Measurements from ENCODE around the gene NDUFB8. TPM values are rescaled to one million over a fixed set of nuclear protein-coding genes. Genes with fewer than 3 reads are reported as not detected.

The NDUFB8 gene
- total and polyA plus RNA-seq, 2 donors (not counting 1 experiment from before 2014, with no cell fraction given) = 160 to 167 TPM

GRCh38 chr10:100544950-100545349 is 15.3 kb upstream of the NDUFB8 start:
- TF ChIP-seq EZH2 (IDR thresholded peaks at IDR 0.05; ENCODE audit: low read length, missing control alignments) = no peak
- TF ChIP-seq CTCF (conservative IDR thresholded peaks at IDR 0.05 in 1 of 2, IDR thresholded peaks at IDR 0.05 in 1 of 2; ENCODE audit: low read depth in 1 of 2, low read length in 2 of 2) = no peak

GRCh38 chr10:100537475-100537874 is 7.8 kb upstream of the NDUFB8 start:
- no peaks in the 10 kb centered on the region for H4K20me1 ChIP-seq (ENCODE audit: control insufficient read depth, extremely low read depth, insufficient read depth, low read length)
- no peaks in the 10 kb centered on the region for H3K27me3 ChIP-seq (ENCODE audit: control insufficient read depth, insufficient read depth, low read length)
- TF ChIP-seq EZH2 (IDR thresholded peaks at IDR 0.05; ENCODE audit: low read length, missing control alignments) = no peak
- no peak for TF ChIP-seq CTCF (conservative IDR thresholded peaks at IDR 0.05 in 1 of 2, IDR thresholded peaks at IDR 0.05 in 1 of 2; ENCODE audit: low read depth in 1 of 2, low read length in 2 of 2)
- H3K9me3 ChIP-seq (ENCODE audit: control insufficient read depth, insufficient read depth, low read depth, low read length) = no peaks in the 10 kb centered on the region
- no peak for DNase-seq (ENCODE audit: low read depth in 2 of 2)
- no peak overlapping the region for H2AFZ ChIP-seq (ENCODE audit: low read length)
- H3K36me3 ChIP-seq (ENCODE audit: control insufficient read depth, insufficient read depth, low read length) = peaks cover 10% of the 10 kb centered on the region
- no peak overlapping the region for H3K27ac ChIP-seq (ENCODE audit: insufficient read depth, low read length)
- H3K9ac ChIP-seq (ENCODE audit: insufficient read depth, low read length) = no peak overlapping the region
- H3K79me2 ChIP-seq (ENCODE audit: control insufficient read depth, insufficient read depth, low read length) = peaks cover 27% of the 10 kb centered on the region
- no peak overlapping the region for H3K4me3 ChIP-seq (replicated peaks in 1 of 4; ENCODE audit: control extremely low read depth in 1 of 4, insufficient read depth in 1 of 4, low read depth in 3 of 4, low read length in 4 of 4)
- no peak overlapping the region for H3K4me2 ChIP-seq (ENCODE audit: extremely low read depth, insufficient read depth, low read length)
- H3K4me1 ChIP-seq (ENCODE audit: control insufficient read depth, extremely low read depth, insufficient read depth, low read length) = peaks cover 2% of the 10 kb centered on the region

More at GRCh38 chr10:100544950-100545349, 15.3 kb upstream of the NDUFB8 start:
- no peak overlapping the region for H3K27ac ChIP-seq (ENCODE audit: insufficient read depth, low read length)
- no peaks in the 10 kb centered on the region for H3K9me3 ChIP-seq (ENCODE audit: control insufficient read depth, insufficient read depth, low read depth, low read length)
- H3K9ac ChIP-seq (ENCODE audit: insufficient read depth, low read length) = no peak overlapping the region
- peaks cover 13% of the 10 kb centered on the region for H3K36me3 ChIP-seq (ENCODE audit: control insufficient read depth, insufficient read depth, low read length)
- DNase-seq (ENCODE audit: low read depth in 2 of 2) = no peak
- no peak overlapping the region for H3K4me3 ChIP-seq (replicated peaks in 1 of 4; ENCODE audit: control extremely low read depth in 1 of 4, insufficient read depth in 1 of 4, low read depth in 3 of 4, low read length in 4 of 4)
- H3K79me2 ChIP-seq (ENCODE audit: control insufficient read depth, insufficient read depth, low read length) = no peaks in the 10 kb centered on the region
- H3K27me3 ChIP-seq (ENCODE audit: control insufficient read depth, insufficient read depth, low read length) = no peaks in the 10 kb centered on the region
- H3K4me2 ChIP-seq (ENCODE audit: extremely low read depth, insufficient read depth, low read length) = no peak overlapping the region
- no peaks in the 10 kb centered on the region for H4K20me1 ChIP-seq (ENCODE audit: control insufficient read depth, extremely low read depth, insufficient read depth, low read length)
- H2AFZ ChIP-seq (ENCODE audit: low read length) = no peak overlapping the region
- no peaks in the 10 kb centered on the region for H3K4me1 ChIP-seq (ENCODE audit: control insufficient read depth, extremely low read depth, insufficient read depth, low read length)

GRCh38 chr10:100535715-100536353 is 6.2 kb upstream of the NDUFB8 start, which contains the start of gene HIF1AN:
HIF1AN (plus strand) TSS chr10:100535943; CDS start chr10:100535959, 16 bp downstream.
- H3K4me2 ChIP-seq (ENCODE audit: extremely low read depth, insufficient read depth, low read length) = peak within 1 kb of the TSS; percentile 95
- peak within 1 kb of the TSS; percentile 32 for H3K9ac ChIP-seq (ENCODE audit: insufficient read depth, low read length)
- TF ChIP-seq CTCF (conservative IDR thresholded peaks at IDR 0.05 in 1 of 2, IDR thresholded peaks at IDR 0.05 in 1 of 2; ENCODE audit: low read depth in 1 of 2, low read length in 2 of 2) (peak; percentile 95 to 96), EZH2 (IDR thresholded peaks at IDR 0.05; ENCODE audit: low read length, missing control alignments) (no peak)
- H2AFZ ChIP-seq (ENCODE audit: low read length) = peak within 1 kb of the TSS; percentile 96
- H4K20me1 ChIP-seq (ENCODE audit: control insufficient read depth, extremely low read depth, insufficient read depth, low read length) = no peaks in the 10 kb centered on the region
- H3K4me3 ChIP-seq (replicated peaks in 1 of 4; ENCODE audit: control extremely low read depth in 1 of 4, insufficient read depth in 1 of 4, low read depth in 3 of 4, low read length in 4 of 4) = peak within 1 kb of the TSS; percentile 51 to 93 (median 60)
- peak within 1 kb of the TSS; percentile 24 for H3K27ac ChIP-seq (ENCODE audit: insufficient read depth, low read length)
- peaks cover 8% of the 10 kb centered on the region for H3K36me3 ChIP-seq (ENCODE audit: control insufficient read depth, insufficient read depth, low read length)
- H3K4me1 ChIP-seq (ENCODE audit: control insufficient read depth, extremely low read depth, insufficient read depth, low read length) = peaks cover 2% of the 10 kb centered on the region
- DNase-seq (ENCODE audit: low read depth in 2 of 2) = peak; percentile 91 to 97
- no peaks in the 10 kb centered on the region for H3K27me3 ChIP-seq (ENCODE audit: control insufficient read depth, insufficient read depth, low read length)
- peaks cover 27% of the 10 kb centered on the region for H3K79me2 ChIP-seq (ENCODE audit: control insufficient read depth, insufficient read depth, low read length)
- no peaks in the 10 kb centered on the region for H3K9me3 ChIP-seq (ENCODE audit: control insufficient read depth, insufficient read depth, low read depth, low read length)

All from fibroblast of lung (primary cell).